ENCODE results near the gene IL19. TPM values are rescaled to one million over a fixed set of nuclear protein-coding genes. Genes with fewer than 3 reads are reported as not detected.
A peak's percentile ranks its signal among the peaks of the same experiment; 100 is the strongest.
"Not testable (repeated sequence)": the region's sequence is repeated elsewhere in the genome, so short reads cannot be mapped to it uniquely, and the experiment has no call there.

The IL19 gene
- total RNA-seq, 5 donors from 2014 or later (not counting 1 experiment from before 2014, with no cell fraction given) = not detected

GRCh38 chr1:206774093-206774492, 3.5 kb downstream of the IL19 start:
- Mint-ChIP-seq H3K9me3 (no peaks in the 10 kb centered on the region), H3K27me3 (no peaks in the 10 kb centered on the region), H3K4me3 (no peak overlapping the region), H3K36me3 (no peaks in the 10 kb centered on the region), H3K4me1 (peaks cover 48 to 52% (median 50%) of the 10 kb centered on the region in 3 donors), H3K27ac (no peak overlapping the region)
- H3K4me1 ChIP-seq (ENCODE audit: control insufficient read depth in 1 of 2, extremely low read depth in 1 of 2, insufficient read depth in 2 of 2, low read length in 2 of 2) = peaks cover 36 to 48% of the 10 kb centered on the region in 2 experiments
- H3K27me3 ChIP-seq (replicated peaks in 1 of 2; ENCODE audit: control insufficient read depth in 2 of 2, extremely low read depth in 1 of 2, insufficient read depth in 2 of 2, low read length in 1 of 2) = peaks cover 0 to 10% of the 10 kb centered on the region in 2 experiments
- DNase-seq = no peak
- no peak overlapping the region for H3K27ac ChIP-seq (ENCODE audit: low read length)
- 94% methylated on average over 2 of the region's 3 CpGs for WGBS (ENCODE audit: insufficient coverage)
- no peaks in the 10 kb centered on the region for H3K9me3 ChIP-seq
- CTCF ChIA-PET = interaction anchor here in 1 of 2 donors (1.5 kb wide), 1 partner anchor 39 kb away, joined by 5 read pairs; no protein-coding TSS in a partner anchor
- POLR2A ChIA-PET = interaction anchor here in 1 of 2 donors (0.6 kb wide), 1 partner anchor 97 kb away, joined by 3 read pairs; no protein-coding TSS in a partner anchor
- ATAC-seq (replicated peaks in 1 of 4) = no peak
- H3K36me3 ChIP-seq (ENCODE audit: control insufficient read depth in 2 of 2, extremely low read depth in 1 of 2, insufficient read depth in 1 of 2, low read length in 1 of 2) = no peaks in the 10 kb centered on the region
- H3K4me3 ChIP-seq (ENCODE audit: control insufficient read depth in 1 of 2, extremely low read depth in 1 of 2, low read length in 1 of 2) = no peak overlapping the region

DNA sequence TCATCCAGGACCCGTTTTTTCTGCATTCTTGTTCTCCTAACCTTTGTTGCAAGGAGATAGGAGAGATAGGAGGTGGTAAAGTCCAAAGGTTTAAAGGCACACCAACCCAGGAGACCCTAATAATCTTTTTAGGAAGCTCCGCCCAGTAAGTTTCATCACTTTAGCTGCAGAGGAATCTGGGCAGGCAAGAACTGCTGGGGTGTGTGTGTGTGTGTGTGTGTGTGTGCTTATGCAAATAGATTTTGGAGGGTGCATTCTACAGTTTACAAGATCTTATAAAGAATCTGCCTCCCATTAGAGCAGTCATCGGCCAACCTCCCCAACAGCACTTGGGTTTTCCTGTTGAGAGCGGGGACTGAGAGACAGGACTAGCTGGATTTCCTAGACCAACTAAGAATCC, 5.7 kb downstream of the IL19 start:
- Mint-ChIP-seq H3K27me3 (no peaks in the 10 kb centered on the region), H3K4me3 (no peak overlapping the region), H3K4me1 (peaks cover 26 to 30% (median 28%) of the 10 kb centered on the region in 3 donors), H3K36me3 (no peaks in the 10 kb centered on the region), H3K27ac (no peak overlapping the region), H3K9me3 (no peaks in the 10 kb centered on the region)
- no peak overlapping the region for H3K4me3 ChIP-seq (ENCODE audit: control insufficient read depth in 1 of 2, extremely low read depth in 1 of 2, low read length in 1 of 2)
- H3K9me3 ChIP-seq = no peaks in the 10 kb centered on the region
- H3K36me3 ChIP-seq (ENCODE audit: control insufficient read depth in 2 of 2, extremely low read depth in 1 of 2, insufficient read depth in 1 of 2, low read length in 1 of 2) = no peaks in the 10 kb centered on the region
- DNase-seq = no peak
- no peak for ATAC-seq (replicated peaks in 1 of 4)
- ChIA-PET CTCF (interaction anchor here (0.6 to 0.7 kb wide), 4 partner anchors 28 to 206 kb away, joined by 3 to 5 read pairs (median 4); no protein-coding TSS in a partner anchor), POLR2A (interaction anchor here (0.6 to 0.7 kb wide), 4 partner anchors 38 to 507 kb away, joined by 6 to 11 read pairs (median 9); no protein-coding TSS in a partner anchor)
- peaks cover 16 to 26% of the 10 kb centered on the region in 2 experiments for H3K4me1 ChIP-seq (ENCODE audit: control insufficient read depth in 1 of 2, extremely low read depth in 1 of 2, insufficient read depth in 2 of 2, low read length in 2 of 2)
- no CpG with 5 or more reads among the region's 4 CpGs for WGBS (ENCODE audit: insufficient coverage)
- no peak overlapping the region for H3K27ac ChIP-seq (ENCODE audit: low read length)
- H3K27me3 ChIP-seq (replicated peaks in 1 of 2; ENCODE audit: control insufficient read depth in 2 of 2, extremely low read depth in 1 of 2, insufficient read depth in 2 of 2, low read length in 1 of 2) = peaks cover 0 to 8% of the 10 kb centered on the region in 2 experiments

DNA sequence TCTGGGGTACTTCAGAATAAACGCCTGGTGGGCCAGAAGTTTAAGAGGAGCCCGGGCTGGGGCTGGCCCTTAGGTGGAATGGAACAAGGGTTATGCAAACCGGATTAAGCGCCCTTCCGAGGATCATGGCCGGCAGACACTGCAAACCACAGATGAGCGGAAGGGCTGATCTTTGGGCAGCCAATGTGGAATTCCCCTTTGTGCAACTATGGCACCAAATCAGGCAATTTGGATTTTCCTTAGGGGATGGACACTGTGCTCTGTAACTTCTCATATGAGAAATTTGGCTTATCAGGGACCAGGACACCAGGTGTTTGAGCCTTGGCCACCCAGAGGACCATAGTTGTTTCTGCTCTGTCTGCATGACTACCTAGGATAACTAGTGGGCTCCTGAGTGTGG, 7.5 kb downstream of the IL19 start:
- ATAC-seq (replicated peaks in 1 of 4) (no peak), DNase-seq (no peak)
- H3K27me3 ChIP-seq (replicated peaks in 1 of 2; ENCODE audit: control insufficient read depth in 2 of 2, extremely low read depth in 1 of 2, insufficient read depth in 2 of 2, low read length in 1 of 2) = peaks cover 0 to 7% of the 10 kb centered on the region in 2 experiments
- peaks cover 21 to 27% (median 22%) of the 10 kb centered on the region in 3 donors for H3K4me1 Mint-ChIP-seq
- H3K4me3 Mint-ChIP-seq = no peak overlapping the region
- ChIA-PET CTCF (no interaction called here), POLR2A (no interaction called here)
- H3K36me3 ChIP-seq (ENCODE audit: control insufficient read depth in 2 of 2, extremely low read depth in 1 of 2, insufficient read depth in 1 of 2, low read length in 1 of 2) = no peaks in the 10 kb centered on the region
- no peak overlapping the region for H3K27ac ChIP-seq (ENCODE audit: low read length)
- 94% methylated on average over 7 of the region's 7 CpGs for WGBS (ENCODE audit: insufficient coverage)
- no peaks in the 10 kb centered on the region for H3K27me3 Mint-ChIP-seq
- no peaks in the 10 kb centered on the region for H3K9me3 ChIP-seq
- H3K9me3 Mint-ChIP-seq = no peaks in the 10 kb centered on the region
- H3K27ac Mint-ChIP-seq = no peak overlapping the region
- no peak overlapping the region for H3K4me3 ChIP-seq (ENCODE audit: control insufficient read depth in 1 of 2, extremely low read depth in 1 of 2, low read length in 1 of 2)
- H3K36me3 Mint-ChIP-seq = no peaks in the 10 kb centered on the region
- H3K4me1 ChIP-seq (ENCODE audit: control insufficient read depth in 1 of 2, extremely low read depth in 1 of 2, insufficient read depth in 2 of 2, low read length in 2 of 2) = peaks cover 10 to 19% of the 10 kb centered on the region in 2 experiments

GRCh38 chr1:206778911-206779310, 8.3 kb downstream of the IL19 start:
- peaks cover 14 to 25% of the 10 kb centered on the region in 2 experiments for H3K4me1 ChIP-seq (ENCODE audit: control insufficient read depth in 1 of 2, extremely low read depth in 1 of 2, insufficient read depth in 2 of 2, low read length in 2 of 2)
- H3K27me3 ChIP-seq (replicated peaks in 1 of 2; ENCODE audit: control insufficient read depth in 2 of 2, extremely low read depth in 1 of 2, insufficient read depth in 2 of 2, low read length in 1 of 2); POLR2A ChIA-PET; H3K27me3 Mint-ChIP-seq; H3K9me3 ChIP-seq; CTCF ChIA-PET; ATAC-seq (replicated peaks in 1 of 4); H3K27ac ChIP-seq (ENCODE audit: low read length); H3K36me3 Mint-ChIP-seq; DNase-seq; H3K9me3 Mint-ChIP-seq; H3K4me3 Mint-ChIP-seq; H3K36me3 ChIP-seq (ENCODE audit: control insufficient read depth in 2 of 2, extremely low read depth in 1 of 2, insufficient read depth in 1 of 2, low read length in 1 of 2); H3K4me3 ChIP-seq (ENCODE audit: control insufficient read depth in 1 of 2, extremely low read depth in 1 of 2, low read length in 1 of 2); H3K27ac Mint-ChIP-seq: not testable (repeated sequence)
- H3K4me1 Mint-ChIP-seq = peaks cover 18 to 27% (median 22%) of the 10 kb centered on the region in 3 donors
- 94% methylated on average over 5 of the region's 6 CpGs for WGBS (ENCODE audit: insufficient coverage)

DNA sequence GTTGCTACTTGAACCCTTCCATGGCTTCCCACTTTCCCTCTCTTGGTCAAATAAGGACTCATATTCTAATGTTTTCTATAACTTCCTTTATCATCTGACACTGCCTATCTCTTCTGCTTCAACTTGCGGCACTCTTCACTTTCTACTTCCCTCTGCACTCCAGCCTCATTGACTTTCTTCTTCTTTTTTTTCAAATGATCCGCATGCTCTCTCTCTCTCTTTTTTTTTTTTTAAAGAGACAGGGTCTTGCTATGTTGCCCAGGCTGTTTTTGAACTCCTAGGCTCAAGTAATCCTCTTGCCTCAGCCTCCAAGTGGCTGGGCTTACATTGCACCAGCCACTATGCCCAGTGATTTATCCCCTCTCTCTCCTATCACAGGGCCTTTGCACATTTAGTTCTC, 9.1 kb downstream of the IL19 start:
- POLR2A ChIA-PET = no interaction called here
- H3K27ac Mint-ChIP-seq = no peak overlapping the region

GRCh38 chr1:206782448-206782847, 11.9 kb downstream of the IL19 start:
- Histone ChIP-seq H3K27me3 (replicated peaks in 1 of 2; ENCODE audit: control insufficient read depth in 2 of 2, extremely low read depth in 1 of 2, insufficient read depth in 2 of 2, low read length in 1 of 2) (peaks cover 0 to under 1% of the 10 kb centered on the region in 2 experiments), H3K4me1 (ENCODE audit: control insufficient read depth in 1 of 2, extremely low read depth in 1 of 2, insufficient read depth in 2 of 2, low read length in 2 of 2) (peaks cover 19 to 47% of the 10 kb centered on the region in 2 experiments), H3K4me3 (ENCODE audit: control insufficient read depth in 1 of 2, extremely low read depth in 1 of 2, low read length in 1 of 2) (no peak overlapping the region), H3K36me3 (ENCODE audit: control insufficient read depth in 2 of 2, extremely low read depth in 1 of 2, insufficient read depth in 1 of 2, low read length in 1 of 2) (no peaks in the 10 kb centered on the region), H3K27ac (ENCODE audit: low read length) (no peak overlapping the region), H3K9me3 (no peaks in the 10 kb centered on the region)
- WGBS (ENCODE audit: insufficient coverage) = no CpG with 5 or more reads among the region's 2 CpGs
- POLR2A ChIA-PET = no interaction called here
- ATAC-seq (replicated peaks in 1 of 4) = peak in 1 of 4 experiments; percentile 39
- no peak overlapping the region for H3K4me3 Mint-ChIP-seq
- H3K27me3 Mint-ChIP-seq = no peaks in the 10 kb centered on the region
- H3K36me3 Mint-ChIP-seq = no peaks in the 10 kb centered on the region
- H3K27ac Mint-ChIP-seq = peak overlapping the region in 1 of 2 donors; percentile 29
- peak in 3 of 35 experiments; percentile 17 to 46 (median 38) for DNase-seq
- peaks cover 49 to 56% (median 54%) of the 10 kb centered on the region in 3 donors for H3K4me1 Mint-ChIP-seq
- CTCF ChIA-PET = interaction anchor here in 1 of 2 donors (1.6 kb wide), 1 partner anchor 21 kb away, joined by 3 read pairs; no protein-coding TSS in a partner anchor
- no peaks in the 10 kb centered on the region for H3K9me3 Mint-ChIP-seq

More for the DNA sequence above, 9.1 kb downstream of the IL19 start:
- no peaks in the 10 kb centered on the region for H3K9me3 Mint-ChIP-seq
- H3K4me3 ChIP-seq (ENCODE audit: control insufficient read depth in 1 of 2, extremely low read depth in 1 of 2, low read length in 1 of 2) = no peak overlapping the region
- H3K9me3 ChIP-seq = no peaks in the 10 kb centered on the region
- H3K4me1 ChIP-seq (ENCODE audit: control insufficient read depth in 1 of 2, extremely low read depth in 1 of 2, insufficient read depth in 2 of 2, low read length in 2 of 2) = peaks cover 19 to 25% of the 10 kb centered on the region in 2 experiments
- H3K4me3 Mint-ChIP-seq = no peak overlapping the region
- DNase-seq (no peak), ATAC-seq (replicated peaks in 1 of 4) (no peak)
- H3K36me3 Mint-ChIP-seq = no peaks in the 10 kb centered on the region
- WGBS (ENCODE audit: insufficient coverage) = 90% methylated on average over 2 of the region's 2 CpGs
- no peak overlapping the region for H3K27ac ChIP-seq (ENCODE audit: low read length)
- peaks cover 0 to 3% of the 10 kb centered on the region in 2 experiments for H3K27me3 ChIP-seq (replicated peaks in 1 of 2; ENCODE audit: control insufficient read depth in 2 of 2, extremely low read depth in 1 of 2, insufficient read depth in 2 of 2, low read length in 1 of 2)
- H3K27me3 Mint-ChIP-seq = no peaks in the 10 kb centered on the region
- H3K36me3 ChIP-seq (ENCODE audit: control insufficient read depth in 2 of 2, extremely low read depth in 1 of 2, insufficient read depth in 1 of 2, low read length in 1 of 2) = no peaks in the 10 kb centered on the region
- H3K4me1 Mint-ChIP-seq = peaks cover 24 to 29% (median 28%) of the 10 kb centered on the region in 3 donors
- CTCF ChIA-PET = interaction anchor here in 1 of 2 donors (1.0 kb wide), 1 partner anchor 45 kb away, joined by 3 read pairs; no protein-coding TSS in a partner anchor
